ENCODE measurements around the gene H2AZ2. TPM values are rescaled to one million over a fixed set of nuclear protein-coding genes. Genes with fewer than 3 reads are reported as not detected.
"Not testable (repeated sequence)": the region's sequence is repeated elsewhere in the genome, so short reads cannot be mapped to it uniquely, and the experiment has no call there.

H2AZ2 gene
- total and polyA plus RNA-seq, 8 donors: 113 to 286 (median 228) TPM

DNA sequence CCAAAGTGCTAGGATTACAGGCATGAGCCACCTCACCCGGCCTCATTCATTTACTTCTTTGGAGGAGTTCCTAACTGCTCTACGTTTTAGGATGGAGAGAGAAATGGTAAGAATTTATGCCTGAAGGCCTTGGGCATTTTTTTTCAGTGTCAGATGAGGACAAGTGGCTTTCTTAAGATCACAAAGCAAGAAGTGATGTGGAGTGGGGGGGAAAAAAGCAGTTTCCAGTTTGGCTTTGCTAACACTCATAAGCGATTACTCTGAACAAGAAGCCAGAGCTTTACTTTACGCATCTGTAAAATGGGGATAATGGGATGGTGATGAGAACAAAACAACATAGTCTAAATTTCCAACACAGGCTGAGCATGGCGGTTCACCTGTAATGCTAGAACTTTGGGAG, 54.0 kb downstream of the H2AZ2 start:
- H3K36me3 ChIP-seq: peaks cover 0 to 3% of the 10 kb centered on the region in 2 donors
- TF ChIP-seq CTCF (IDR thresholded peaks at IDR 0.05): no peak
- intact Hi-C loops (cut with DNase I): no loop called here

GRCh38 chr7:44791278-44792219, 56.3 kb downstream of the H2AZ2 start:
- Histone ChIP-seq H3K27ac (no peak overlapping the region), H3K4me3 (no peak overlapping the region), H3K36me3 (no peaks in the 10 kb centered on the region), H3K9me3 (no peaks in the 10 kb centered on the region), H3K27me3 (no peaks in the 10 kb centered on the region), H3K4me1 (peaks cover 6 to 7% of the 10 kb centered on the region in 2 donors)
- intact Hi-C loops (cut with DNase I): no loop called here
- no peak for TF ChIP-seq CTCF (IDR thresholded peaks at IDR 0.05)
- DNase-seq (no peak), ATAC-seq (no peak)

More for the DNA sequence above, 54.0 kb downstream of the H2AZ2 start:
- H3K4me3 ChIP-seq: no peak overlapping the region
- H3K27me3 ChIP-seq: no peaks in the 10 kb centered on the region
- no peak for DNase-seq
- ATAC-seq: no peak
- H3K27ac ChIP-seq: no peak overlapping the region
- peaks cover 16 to 22% of the 10 kb centered on the region in 2 donors for H3K4me1 ChIP-seq
- no peaks in the 10 kb centered on the region for H3K9me3 ChIP-seq

DNA sequence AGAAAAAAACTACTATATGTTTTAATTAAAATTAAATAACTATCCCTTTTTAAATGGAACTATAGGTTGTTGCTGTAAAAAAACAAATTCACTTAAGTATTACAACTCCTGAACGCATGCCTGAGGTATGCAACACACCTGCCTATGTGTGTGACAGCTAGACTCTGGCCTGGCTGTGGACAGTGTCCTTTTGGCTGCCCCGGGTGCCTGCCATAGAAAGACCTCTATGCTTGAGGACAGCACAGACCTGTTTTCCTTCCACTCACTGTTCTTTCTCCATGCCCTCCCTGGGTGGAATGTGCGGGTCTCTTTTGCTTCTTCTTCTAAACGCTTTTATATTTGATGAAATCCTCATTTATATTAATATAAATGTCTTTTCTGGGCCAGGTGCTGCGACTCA, 57.9 kb downstream of the H2AZ2 start:
- no peak for DNase-seq
- ATAC-seq: no peak
- no peak overlapping the region for H3K27ac ChIP-seq

GRCh38 chr7:44787762-44788161, 60.1 kb downstream of the H2AZ2 start:
- intact Hi-C loops (cut with DNase I): no loop called here
- no peak for DNase-seq
- Histone ChIP-seq H3K36me3 (no peaks in the 10 kb centered on the region), H3K4me1 (no peaks in the 10 kb centered on the region), H3K27ac (no peak overlapping the region), H3K4me3 (no peak overlapping the region), H3K9me3 (peaks cover 0 to 5% of the 10 kb centered on the region in 2 donors), H3K27me3 (no peaks in the 10 kb centered on the region)
- TF ChIP-seq CTCF (IDR thresholded peaks at IDR 0.05): no peak
- no peak for ATAC-seq

More for the DNA sequence above, 57.9 kb downstream of the H2AZ2 start:
- Histone ChIP-seq H3K4me1 (no peaks in the 10 kb centered on the region), H3K27me3 (no peaks in the 10 kb centered on the region), H3K4me3 (no peak overlapping the region), H3K36me3 (no peaks in the 10 kb centered on the region), H3K9me3 (no peaks in the 10 kb centered on the region)
- no peak for TF ChIP-seq CTCF (IDR thresholded peaks at IDR 0.05)
- intact Hi-C loops (cut with DNase I): no loop called here

DNA sequence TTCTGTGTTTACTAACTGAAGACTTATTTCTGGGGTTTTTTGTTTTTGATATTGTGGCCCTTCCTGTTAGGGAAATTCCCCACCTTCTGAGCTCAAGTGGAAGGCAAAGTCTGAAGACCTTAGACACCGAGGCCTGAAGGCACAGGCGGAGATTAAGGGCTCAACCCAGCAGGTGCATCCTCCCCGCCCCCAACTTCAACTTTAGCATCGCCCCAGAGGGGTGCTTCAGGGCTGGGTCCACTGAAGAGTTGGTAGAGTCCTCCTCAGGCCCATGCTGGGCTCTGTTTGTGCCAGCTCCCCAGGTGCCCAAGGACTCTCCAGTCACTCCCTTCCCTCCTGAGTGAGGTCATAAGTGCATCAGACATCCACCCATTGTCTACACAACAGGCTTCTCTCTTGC, 60.8 kb downstream of the H2AZ2 start:
- H3K27ac ChIP-seq: no peak overlapping the region
- H3K4me3 ChIP-seq: no peak overlapping the region
- H3K9me3 ChIP-seq: peaks cover 0 to 5% of the 10 kb centered on the region in 2 donors
- no peak for DNase-seq
- H3K27me3 ChIP-seq: no peaks in the 10 kb centered on the region
- TF ChIP-seq CTCF (IDR thresholded peaks at IDR 0.05): no peak
- no peaks in the 10 kb centered on the region for H3K36me3 ChIP-seq
- intact Hi-C loops (cut with DNase I): no loop called here
- no peaks in the 10 kb centered on the region for H3K4me1 ChIP-seq
- no peak for ATAC-seq

GRCh38 chr7:44785218-44785617, 62.7 kb downstream of the H2AZ2 start:
- H3K9me3 ChIP-seq; intact Hi-C loops (cut with DNase I); ATAC-seq; DNase-seq; H3K36me3 ChIP-seq; H3K27ac ChIP-seq; H3K4me3 ChIP-seq; H3K4me1 ChIP-seq; H3K27me3 ChIP-seq: not testable (repeated sequence)
